Activated CD4-positive, alpha-beta memory T cell treated with anti-CD3 and anti-CD28 coated beads, Interleukin-2, amount 10 ng/mL, durations not matched to agents 7 days and 5 days (primary cell): ENCODE measurements around the gene CMTR2. TPM values are rescaled to one million over a fixed set of nuclear protein-coding genes. Genes with fewer than 3 reads are reported as not detected.
"Not testable (repeated sequence)": the region's sequence is repeated elsewhere in the genome, so short reads cannot be mapped to it uniquely, and the experiment has no call there.

ENCODE experiments used
- CTCF ChIA-PET: fragments of 350-600 bp; sonication (Branson Sonifier 250); formaldehyde crosslinking; loops from one replicate; lab custom pipeline; 2021; ENCODE audit warnings: antibody characterized with exemption, inconsistent platforms; lab: Charles Lee
- POLR2A ChIA-PET: fragments of 350-600 bp; sonication (Branson Sonifier 250); formaldehyde crosslinking; loops from one replicate; lab custom pipeline; 2021; ENCODE audit warnings: antibody characterized with exemption; lab: Charles Lee
- DNase-seq: peaks from one replicate; pipeline ENCODE4 v3.0.0-alpha.2; 2020
- H3K27ac Mint-ChIP-seq: one replicate; pipeline ENCODE4 v1.8.0; 2021; ENCODE audit warnings: mild to moderate bottlenecking, mixed read lengths
- H3K27me3 Mint-ChIP-seq: one replicate; pipeline ENCODE4 v1.8.0; 2021; ENCODE audit warnings: mixed read lengths
- H3K36me3 Mint-ChIP-seq: one replicate; pipeline ENCODE4 v1.8.0; 2021; ENCODE audit warnings: low read depth, mixed read lengths
- H3K4me1 Mint-ChIP-seq: one replicate; pipeline ENCODE4 v1.8.0; 2021; ENCODE audit warnings: mixed read lengths
- H3K4me3 Mint-ChIP-seq: one replicate; pipeline ENCODE4 v1.8.0; 2021; ENCODE audit warnings: mild to moderate bottlenecking, mixed read lengths
- H3K9me3 Mint-ChIP-seq: one replicate; pipeline ENCODE4 v1.8.0; 2021; ENCODE audit warnings: mixed read lengths
- total RNA-seq, 2 experiments: library from RNA; stranded (reverse); gene quantifications; one replicate each; pipeline ENCODE4 v1.2.3, GENCODE V29; 2021

Gene CMTR2
- total RNA-seq, 2 experiments from 2014 or later: 20.1 to 21.5 TPM

- no peaks in the 10 kb centered on the region for H3K4me1 Mint-ChIP-seq
- ChIA-PET POLR2A (no interaction called here), CTCF (interaction anchor here (1.4 kb wide), 1 partner anchor 15 kb away, joined by 5 read pairs; no protein-coding TSS in a partner anchor)
- no peak for DNase-seq
- peaks cover 35% of the 10 kb centered on the region for H3K27me3 Mint-ChIP-seq
- no peak overlapping the region for H3K27ac Mint-ChIP-seq
- no peaks in the 10 kb centered on the region for H3K9me3 Mint-ChIP-seq
- no peak overlapping the region for H3K4me3 Mint-ChIP-seq
- H3K36me3 Mint-ChIP-seq: no peaks in the 10 kb centered on the region
Observed at GRCh38 chr16:71296584-71297340, 7.6 kb upstream of the CMTR2 start.

GRCh38 chr16:71295950-71296349 lies 6.7 kb upstream of the CMTR2 start:
- no peak overlapping the region for H3K27ac Mint-ChIP-seq
- H3K4me1 Mint-ChIP-seq: no peaks in the 10 kb centered on the region
- CTCF ChIA-PET: interaction anchor here (0.7 to 1.4 kb wide), 2 partner anchors 16 to 181 kb away, joined by 4 to 5 read pairs; no protein-coding TSS in a partner anchor
- peaks cover 40% of the 10 kb centered on the region for H3K27me3 Mint-ChIP-seq
- H3K9me3 Mint-ChIP-seq: no peaks in the 10 kb centered on the region
- DNase-seq: no peak
- POLR2A ChIA-PET: no interaction called here
- H3K4me3 Mint-ChIP-seq: no peak overlapping the region
- no peaks in the 10 kb centered on the region for H3K36me3 Mint-ChIP-seq

- Mint-ChIP-seq H3K36me3 (no peaks in the 10 kb centered on the region), H3K9me3 (no peaks in the 10 kb centered on the region), H3K27me3 (peaks cover 29% of the 10 kb centered on the region), H3K4me3 (no peak overlapping the region), H3K4me1 (peaks cover 5% of the 10 kb centered on the region), H3K27ac (no peak overlapping the region)
- no peak for DNase-seq
- ChIA-PET POLR2A (no interaction called here), CTCF (no interaction called here)
Observed at GRCh38 chr16:71293919-71294318, 4.7 kb upstream of the CMTR2 start.

- DNase-seq, H3K27ac Mint-ChIP-seq, POLR2A ChIA-PET, H3K4me3 Mint-ChIP-seq, CTCF ChIA-PET, H3K9me3 Mint-ChIP-seq, H3K36me3 Mint-ChIP-seq: not testable (repeated sequence)
- peaks cover 23% of the 10 kb centered on the region for H3K27me3 Mint-ChIP-seq
- peaks cover 18% of the 10 kb centered on the region for H3K4me1 Mint-ChIP-seq
Observed at GRCh38 chr16:71292095-71292494, 2.9 kb upstream of the CMTR2 start.

- DNase-seq: no peak
- ChIA-PET POLR2A (interaction anchor here (1.0 to 2.5 kb wide), 2 partner anchors 10 to 489 kb away, joined by 3 to 9 read pairs; partner anchors contain the start of gene VAC14), CTCF (interaction anchor here (1.3 kb wide), 1 partner anchor 22 kb away, joined by 5 read pairs; no protein-coding TSS in a partner anchor)
- peaks cover 21% of the 10 kb centered on the region for H3K4me1 Mint-ChIP-seq
- no peaks in the 10 kb centered on the region for H3K9me3 Mint-ChIP-seq
- H3K4me3 Mint-ChIP-seq: peak overlapping the region; percentile 74
- H3K27ac Mint-ChIP-seq: peak overlapping the region; percentile 81
- peaks cover 20% of the 10 kb centered on the region for H3K27me3 Mint-ChIP-seq
- peaks cover 28% of the 10 kb centered on the region for H3K36me3 Mint-ChIP-seq
Observed at GRCh38 chr16:71289732-71290062, 495 bp upstream of the CMTR2 start.

- Mint-ChIP-seq H3K9me3 (no peaks in the 10 kb centered on the region), H3K4me1 (peaks cover 21% of the 10 kb centered on the region), H3K4me3 (peak overlapping the region; percentile 74), H3K36me3 (peaks cover 40% of the 10 kb centered on the region), H3K27ac (peak overlapping the region; percentile 81), H3K27me3 (peaks cover 20% of the 10 kb centered on the region)
- DNase-seq: no peak
- ChIA-PET POLR2A (interaction anchor here (0.8 to 2.5 kb wide), 2 partner anchors 17 to 488 kb away, joined by 3 to 9 read pairs; partner anchors contain the start of gene VAC14), CTCF (interaction anchor here (1.7 kb wide), 1 partner anchor 23 kb away, joined by 4 read pairs; no protein-coding TSS in a partner anchor)
Observed at GRCh38 chr16:71288570-71288889, 672 bp downstream of the CMTR2 start.

- DNase-seq: no peak
- POLR2A ChIA-PET: interaction anchor here (0.8 to 2.5 kb wide), 3 partner anchors 17 to 487 kb away, joined by 3 to 9 read pairs (median 3); partner anchors contain the start of gene VAC14
- peak overlapping the region; percentile 74 for H3K4me3 Mint-ChIP-seq
- peaks cover 21% of the 10 kb centered on the region for H3K4me1 Mint-ChIP-seq
- CTCF ChIA-PET: interaction anchor here (0.8 to 1.7 kb wide), 3 partner anchors 23 to 70 kb away, joined by 3 to 4 read pairs (median 4); no protein-coding TSS in a partner anchor
- H3K27me3 Mint-ChIP-seq: peaks cover 17% of the 10 kb centered on the region
- peak overlapping the region; percentile 81 for H3K27ac Mint-ChIP-seq
- no peaks in the 10 kb centered on the region for H3K9me3 Mint-ChIP-seq
- peaks cover 44% of the 10 kb centered on the region for H3K36me3 Mint-ChIP-seq
Observed at GRCh38 chr16:71287911-71288310, 1.3 kb downstream of the CMTR2 start.

GRCh38 chr16:71287454-71287853 lies 1.7 kb downstream of the CMTR2 start:
- CTCF ChIA-PET: interaction anchor here (0.8 to 1.7 kb wide), 3 partner anchors 23 to 70 kb away, joined by 3 to 4 read pairs (median 4); no protein-coding TSS in a partner anchor
- Mint-ChIP-seq H3K36me3 (peaks cover 48% of the 10 kb centered on the region), H3K27me3 (peaks cover 12% of the 10 kb centered on the region), H3K9me3 (no peaks in the 10 kb centered on the region), H3K4me3 (no peak overlapping the region), H3K27ac (no peak overlapping the region), H3K4me1 (peaks cover 21% of the 10 kb centered on the region)
- POLR2A ChIA-PET: interaction anchor here (0.8 to 2.5 kb wide), 2 partner anchors 483 to 487 kb away, joined by 3 to 9 read pairs; partner anchors contain the start of gene VAC14
- DNase-seq: no peak

- H3K4me3 Mint-ChIP-seq: no peak overlapping the region
- no peaks in the 10 kb centered on the region for H3K9me3 Mint-ChIP-seq
- ChIA-PET CTCF (interaction anchor here (1.7 kb wide), 1 partner anchor 28 kb away, joined by 3 read pairs; no protein-coding TSS in a partner anchor), POLR2A (no interaction called here)
- H3K27me3 Mint-ChIP-seq: no peaks in the 10 kb centered on the region
- peaks cover 51% of the 10 kb centered on the region for H3K36me3 Mint-ChIP-seq
- H3K27ac Mint-ChIP-seq: no peak overlapping the region
- DNase-seq: no peak
- peaks cover 15% of the 10 kb centered on the region for H3K4me1 Mint-ChIP-seq
Observed at GRCh38 chr16:71283612-71284011, 5.6 kb downstream of the CMTR2 start.

- Mint-ChIP-seq H3K27ac (no peak overlapping the region), H3K27me3 (no peaks in the 10 kb centered on the region), H3K36me3 (peaks cover 44% of the 10 kb centered on the region), H3K4me3 (no peak overlapping the region), H3K9me3 (no peaks in the 10 kb centered on the region), H3K4me1 (peaks cover 8% of the 10 kb centered on the region)
- CTCF ChIA-PET: no interaction called here
- no peak for DNase-seq
- POLR2A ChIA-PET: no interaction called here
Observed at GRCh38 chr16:71282943-71283342, 6.3 kb downstream of the CMTR2 start.

GRCh38 chr16:71276589-71277334 lies 12.4 kb downstream of the CMTR2 start:
- H3K4me3 Mint-ChIP-seq: no peak overlapping the region
- peaks cover 10% of the 10 kb centered on the region for H3K9me3 Mint-ChIP-seq
- no peaks in the 10 kb centered on the region for H3K36me3 Mint-ChIP-seq
- CTCF ChIA-PET: interaction anchor here (0.9 kb wide), 1 partner anchor 35 kb away, joined by 3 read pairs; no protein-coding TSS in a partner anchor
- DNase-seq: no peak
- POLR2A ChIA-PET: no interaction called here
- no peak overlapping the region for H3K27ac Mint-ChIP-seq
- no peaks in the 10 kb centered on the region for H3K4me1 Mint-ChIP-seq
- no peaks in the 10 kb centered on the region for H3K27me3 Mint-ChIP-seq

- Mint-ChIP-seq H3K4me1 (no peaks in the 10 kb centered on the region), H3K27ac (no peak overlapping the region), H3K4me3 (no peak overlapping the region), H3K36me3 (no peaks in the 10 kb centered on the region), H3K9me3 (peaks cover 10% of the 10 kb centered on the region), H3K27me3 (peaks cover 15% of the 10 kb centered on the region)
- ChIA-PET POLR2A (no interaction called here), CTCF (no interaction called here)
- no peak for DNase-seq
Observed at GRCh38 chr16:71273384-71273783, 15.8 kb downstream of the CMTR2 start.

- Mint-ChIP-seq H3K9me3 (no peaks in the 10 kb centered on the region), H3K27me3 (peaks cover 15% of the 10 kb centered on the region), H3K4me1 (no peaks in the 10 kb centered on the region), H3K36me3 (no peaks in the 10 kb centered on the region), H3K27ac (no peak overlapping the region), H3K4me3 (no peak overlapping the region)
- CTCF ChIA-PET: no interaction called here
- DNase-seq: no peak
- POLR2A ChIA-PET: no interaction called here
Observed at GRCh38 chr16:71264299-71264698, 24.9 kb downstream of the CMTR2 start.
